GM12878 (cell line): ENCODE results near the gene KCTD16. TPM values are rescaled to one million over a fixed set of nuclear protein-coding genes. Genes with fewer than 3 reads are reported as not detected.

Experiments used
- ATAC-seq: fragments of 200-7000 bp; cut with Tn5 transposase; 3 replicates; pipeline ENCODE4 v1.9.1; 2020; ENCODE audit warnings: mild to moderate bottlenecking, moderate library complexity
- BruUV-seq: library from RNA; stranded (reverse); fragments of 400-500 nt; replicated peaks from 2 replicates; lab custom pipeline; 2021; lab: Mats Ljungman, UMichigan
- CTCF ChIA-PET: fragments of 300-600 bp; sonication (Branson Sonifier 250); formaldehyde crosslinking; extraction: SDS; loops from one replicate; lab custom pipeline; 2021; ENCODE audit warnings: inconsistent platforms; lab: Yijun Ruan, JAX
- POLR2A ChIA-PET: fragments of 350-600 bp; formaldehyde crosslinking; extraction: SDS; loops from one replicate; lab custom pipeline; 2021; ENCODE audit warnings: inconsistent platforms; lab: Charles Lee
- RAD21 ChIA-PET: fragments of 300-600 bp; sonication (Branson Sonifier 250); formaldehyde crosslinking; loops from one replicate; lab custom pipeline; 2023; ENCODE audit warnings: antibody characterized with exemption; ENCODE audit not compliant: unreplicated experiment; lab: Charles Lee
- SMC1A ChIA-PET: fragments of 300-600 bp; sonication (Branson Sonifier 250); formaldehyde crosslinking; loops from one replicate; lab custom pipeline; 2023; ENCODE audit not compliant: unreplicated experiment, uncharacterized antibody; lab: Charles Lee
- DNase-seq: peaks from one replicate; pipeline ENCODE4 v3.0.0-alpha.2; 2011; ENCODE audit warnings: low read depth, low spot score
- FAIRE-seq: peaks from 3 replicates; lab custom pipeline; 2011; peaks lifted over from hg19 to GRCh38; lab: Jason Lieb, UNC
- H2AFZ ChIP-seq: 2 replicates; pipeline ENCODE4 v1.6.0; 2011; ENCODE audit warnings: low read depth, low read length, control low read depth; ENCODE audit not compliant: control insufficient read depth
- H3K27ac ChIP-seq: 2 replicates; pipeline ENCODE4 v1.5.1; 2011; ENCODE audit warnings: control low read depth; ENCODE audit not compliant: control insufficient read depth, insufficient read depth
- H3K27me3 ChIP-seq, 2 experiments: replicated peaks in 1 of 2; 2 replicates each; pipeline versions ENCODE4 v1.6.0 to v1.6.1; 2011; ENCODE audit warnings: low read length in 1 of 2; ENCODE audit not compliant: control insufficient read depth in 2 of 2, insufficient read depth in 2 of 2
- H3K36me3 ChIP-seq, 2 experiments: 2 replicates each; pipeline ENCODE4 v1.5.1; 2011; ENCODE audit warnings: low read length in 1 of 2; ENCODE audit not compliant: control insufficient read depth in 2 of 2, insufficient read depth in 2 of 2
- H3K4me1 ChIP-seq: 2 replicates; pipeline ENCODE4 v1.6.1; 2011; ENCODE audit warnings: mild to moderate bottlenecking, low read length, moderate library complexity, mixed read lengths; ENCODE audit not compliant: control insufficient read depth, insufficient read depth
- H3K4me2 ChIP-seq: 2 replicates; pipeline ENCODE4 v1.6.0; 2011; ENCODE audit warnings: control low read depth; ENCODE audit not compliant: control insufficient read depth, insufficient read depth
- H3K4me3 ChIP-seq: fragments of 200-600 bp; sonication (generic); 2 replicates; pipeline ENCODE4 v1.5.1; 2016
- H3K79me2 ChIP-seq: 2 replicates; pipeline ENCODE4 v1.6.0; 2011; ENCODE audit warnings: low read length; ENCODE audit not compliant: control insufficient read depth, insufficient read depth
- H3K9ac ChIP-seq: 2 replicates; pipeline ENCODE4 v1.8.0; 2011; ENCODE audit warnings: low read length, control low read depth, mixed read lengths; ENCODE audit not compliant: control insufficient read depth, insufficient read depth
- H3K9me3 ChIP-seq: replicated peaks from 3 replicates; pipeline ENCODE4 v1.5.1; 2011; ENCODE audit warnings: mild to moderate bottlenecking, low read length; ENCODE audit not compliant: control insufficient read depth, insufficient read depth
- H4K20me1 ChIP-seq: 2 replicates; pipeline ENCODE4 v1.6.0; 2011; ENCODE audit not compliant: control insufficient read depth, insufficient read depth
- BMI1 ChIP-seq: fragments of 450-650 bp; IDR thresholded peaks from 2 replicates; pipeline ENCODE4 v1.6.1; 2016; ENCODE audit warnings: mild to moderate bottlenecking, moderate library complexity, borderline replicate concordance
- CHD1 ChIP-seq: IDR thresholded peaks from 2 replicates; pipeline ENCODE4 v1.6.1; 2012; ENCODE audit warnings: low read depth, low read length, improper control_type of control experiment
- CHD4 ChIP-seq: fragments of 200-600 bp; sonication (generic); IDR thresholded peaks from 2 replicates; pipeline ENCODE4 v1.6.1; 2016; ENCODE audit warnings: mild to moderate bottlenecking
- CREB1 ChIP-seq: IDR thresholded peaks from 2 replicates; pipeline ENCODE4 v1.6.1; 2012; ENCODE audit warnings: low read depth, mild to moderate bottlenecking, inconsistent platforms
- CREM ChIP-seq: IDR thresholded peaks from 2 replicates; pipeline ENCODE4 v1.6.1; 2014; ENCODE audit warnings: antibody characterized with exemption, low read depth
- CTCF ChIP-seq, 3 experiments: IDR thresholded peaks in 2 of 3; conservative IDR thresholded peaks in 1 of 3; 2 replicates each; pipeline ENCODE4 v1.5.1; 2011; ENCODE audit warnings: low read depth in 3 of 3, low read length in 3 of 3, mild to moderate bottlenecking in 3 of 3, control low read depth in 2 of 3, moderate library complexity in 2 of 3, inconsistent platforms in 1 of 3, mixed read lengths in 1 of 3; ENCODE audit not compliant: control insufficient read depth in 2 of 3, insufficient read depth in 1 of 3; ENCODE audit errors: extremely low read depth in 1 of 3
- EED ChIP-seq: sonication (generic); IDR thresholded peaks from 2 replicates; pipeline ENCODE4 v1.6.1; 2016; ENCODE audit warnings: antibody characterized with exemption, low read depth
- MYC ChIP-seq: IDR thresholded peaks from 2 replicates; pipeline ENCODE4 v1.6.1; 2011; ENCODE audit warnings: mild to moderate bottlenecking, low read length, moderate library complexity, inconsistent platforms; ENCODE audit not compliant: insufficient read depth, insufficient replicate concordance, insufficient read length, severe bottlenecking
- NFXL1 ChIP-seq: fragments of 450-650 bp; IDR thresholded peaks from 2 replicates; pipeline ENCODE4 v1.6.1; 2017; ENCODE audit warnings: antibody characterized with exemption, mild to moderate bottlenecking, borderline replicate concordance
- NRF1 ChIP-seq: conservative IDR thresholded peaks from 2 replicates; pipeline ENCODE4 v1.6.1; 2011; ENCODE audit warnings: mild to moderate bottlenecking, low read depth, low read length, improper control_type of control experiment
- POLR2A ChIP-seq: IDR thresholded peaks from 2 replicates; pipeline ENCODE4 v1.6.1; 2011; ENCODE audit warnings: low read depth, mild to moderate bottlenecking, low read length
- POLR2AphosphoS2 ChIP-seq: IDR thresholded peaks from 2 replicates; pipeline ENCODE4 v1.6.1; 2011; ENCODE audit warnings: low read depth, mild to moderate bottlenecking, low read length, improper control_type of control experiment, moderate library complexity
- RFX5 ChIP-seq: IDR thresholded peaks from 2 replicates; pipeline ENCODE4 v1.6.1; 2011; ENCODE audit warnings: low read depth, low read length, improper control_type of control experiment
- RUNX3 ChIP-seq: IDR thresholded peaks from 2 replicates; pipeline ENCODE4 v1.6.1; 2012; ENCODE audit warnings: low read length, inconsistent platforms
- SP1 ChIP-seq: IDR thresholded peaks from one replicate; pipeline ENCODE4 v1.6.1; 2011; ENCODE audit warnings: low read depth, low read length
- SUZ12 ChIP-seq: fragments of 200-600 bp; sonication (generic); IDR thresholded peaks from one replicate; pipeline ENCODE4 v1.6.1; 2018; ENCODE audit warnings: antibody characterized with exemption, mild to moderate bottlenecking; ENCODE audit not compliant: unreplicated experiment
- ZNF217 ChIP-seq: fragments of 450-650 bp; IDR thresholded peaks from 2 replicates; pipeline ENCODE4 v1.6.1; 2017; ENCODE audit warnings: antibody characterized with exemption, mild to moderate bottlenecking
- ZNF24 ChIP-seq: fragments of 450-650 bp; IDR thresholded peaks from 2 replicates; pipeline ENCODE4 v1.6.1; 2017; ENCODE audit warnings: antibody characterized with exemption, mild to moderate bottlenecking
- WGBS: methylation state at CpG from one replicate; pipeline ENCODE4 v1.1.6; 2016; ENCODE audit warnings: low lambda C conversion rate; ENCODE audit not compliant: insufficient replicate concordance, insufficient coverage; ENCODE audit errors: missing lambda C conversion rate; 5-methylcytosine and 5-hydroxymethylcytosine counted together
- in situ Hi-C: fragments of 300-500 bp; cut with MboI; formaldehyde crosslinking; loops from 9 replicates; pipeline ENCODE4 v1.14.3; 2018; ENCODE audit warnings: mixed read lengths
- intact Hi-C: fragments of 100-400 bp; cut with micrococcal nuclease; formaldehyde crosslinking; loops from one replicate; pipeline ENCODE4 v1.14.2; 2022; ENCODE audit not compliant: unreplicated experiment
- polyA plus RNA-seq, 11 experiments: library from polyadenylated mRNA; depleted of rRNA in 4 of 11; unstranded in 6 of 11; stranded (reverse) in 5 of 11; fragments of >200 nt; fragmentation: Nextera tagmentation in 4 of 11; fragmentation: Illumina TruSeq in 1 of 11; extraction: Ambion mirVana in 4 of 11; extraction: Trizol in 1 of 11; gene quantifications; 1 replicate in 1 of 11; 2 replicates in 10 of 11; pipeline versions ENCODE4 v1.2.1 to v1.2.3, GENCODE V29; 2011 to 2016; ENCODE audit warnings: inconsistent platforms in 2 of 11, missing spikeins in 2 of 11, low read depth in 1 of 11
- total RNA-seq, 4 experiments: library from RNA; depleted of rRNA in 3 of 4; stranded (reverse); fragments of >200 nt in 3 of 4; fragmentation: Illumina TruSeq in 1 of 4; extraction: Trizol in 1 of 4; gene quantifications; 2 replicates each; pipeline versions ENCODE4 v1.2.1 to v1.2.3, GENCODE V29; 2013 to 2021
- TF ChIP-seq, protein P1 (sequence below): fragments of 450-650 bp; IDR thresholded peaks from 2 replicates; pipeline ENCODE4 v1.6.1; 2018; ENCODE audit warnings: borderline replicate concordance, mild to moderate bottlenecking; ENCODE audit not compliant: partially characterized antibody
- TF ChIP-seq, protein P2 (sequence below): fragments of 150-350 bp; IDR thresholded peaks from 2 replicates; pipeline ENCODE4 v1.6.1; 2014; ENCODE audit warnings: mild to moderate bottlenecking, low read depth, low read length

Gene KCTD16
- total and polyA plus RNA-seq, 10 of the 15 experiments (the other 5 are each of a cell fraction or from before 2014, with no cell fraction given) = 0.03 to 0.10 (median 0.06) TPM; not detected in 3

- SMC1A ChIA-PET = no interaction called here
- CTCF ChIA-PET = no interaction called here
- Histone ChIP-seq H3K9ac (no peak overlapping the region), H3K36me3 (no peaks in the 10 kb centered on the region), H3K4me3 (no peak overlapping the region), H4K20me1 (no peaks in the 10 kb centered on the region), H3K27ac (no peak overlapping the region), H3K4me1 (no peaks in the 10 kb centered on the region), H3K27me3 (peaks cover 1 to 4% of the 10 kb centered on the region in 2 experiments; a peak in 3 of 4 replicates), H3K9me3 (no peaks in the 10 kb centered on the region), H2AFZ (no peak overlapping the region), H3K79me2 (no peaks in the 10 kb centered on the region), H3K4me2 (no peak overlapping the region)
- BruUV-seq = no TSS peak
- no peak for DNase-seq
- TF ChIP-seq ZNF217 (no peak), CREB1 (no peak), CHD4 (no peak), CTCF (IDR thresholded peaks at IDR 0.05 in 2 of 3, conservative IDR thresholded peaks at IDR 0.05 in 1 of 3; ENCODE audit: control insufficient read depth in 2 of 3, extremely low read depth in 1 of 3, insufficient read depth in 1 of 3, low read depth in 3 of 3, low read length in 3 of 3) (no peak), ZNF24 (no peak), RUNX3 (no peak), NFXL1 (no peak), NRF1 (no peak), MYC (no peak), CREM (no peak), SUZ12 (no peak), BMI1 (no peak), CHD1 (no peak), RFX5 (no peak), POLR2AphosphoS2 (no peak), POLR2A (no peak), SP1 (no peak), EED (no peak)
- TF ChIP-seq, protein P1, sequence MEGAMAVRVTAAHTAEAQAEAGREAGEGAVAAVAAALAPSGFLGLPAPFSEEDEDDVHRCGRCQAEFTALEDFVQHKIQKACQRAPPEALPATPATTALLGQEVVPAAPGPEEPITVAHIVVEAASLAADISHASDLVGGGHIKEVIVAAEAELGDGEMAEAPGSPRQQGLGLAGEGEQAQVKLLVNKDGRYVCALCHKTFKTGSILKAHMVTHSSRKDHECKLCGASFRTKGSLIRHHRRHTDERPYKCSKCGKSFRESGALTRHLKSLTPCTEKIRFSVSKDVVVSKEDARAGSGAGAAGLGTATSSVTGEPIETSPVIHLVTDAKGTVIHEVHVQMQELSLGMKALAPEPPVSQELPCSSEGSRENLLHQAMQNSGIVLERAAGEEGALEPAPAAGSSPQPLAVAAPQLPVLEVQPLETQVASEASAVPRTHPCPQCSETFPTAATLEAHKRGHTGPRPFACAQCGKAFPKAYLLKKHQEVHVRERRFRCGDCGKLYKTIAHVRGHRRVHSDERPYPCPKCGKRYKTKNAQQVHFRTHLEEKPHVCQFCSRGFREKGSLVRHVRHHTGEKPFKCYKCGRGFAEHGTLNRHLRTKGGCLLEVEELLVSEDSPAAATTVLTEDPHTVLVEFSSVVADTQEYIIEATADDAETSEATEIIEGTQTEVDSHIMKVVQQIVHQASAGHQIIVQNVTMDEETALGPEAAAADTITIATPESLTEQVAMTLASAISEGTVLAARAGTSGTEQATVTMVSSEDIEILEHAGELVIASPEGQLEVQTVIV = no peak
- TF ChIP-seq, protein P2, sequence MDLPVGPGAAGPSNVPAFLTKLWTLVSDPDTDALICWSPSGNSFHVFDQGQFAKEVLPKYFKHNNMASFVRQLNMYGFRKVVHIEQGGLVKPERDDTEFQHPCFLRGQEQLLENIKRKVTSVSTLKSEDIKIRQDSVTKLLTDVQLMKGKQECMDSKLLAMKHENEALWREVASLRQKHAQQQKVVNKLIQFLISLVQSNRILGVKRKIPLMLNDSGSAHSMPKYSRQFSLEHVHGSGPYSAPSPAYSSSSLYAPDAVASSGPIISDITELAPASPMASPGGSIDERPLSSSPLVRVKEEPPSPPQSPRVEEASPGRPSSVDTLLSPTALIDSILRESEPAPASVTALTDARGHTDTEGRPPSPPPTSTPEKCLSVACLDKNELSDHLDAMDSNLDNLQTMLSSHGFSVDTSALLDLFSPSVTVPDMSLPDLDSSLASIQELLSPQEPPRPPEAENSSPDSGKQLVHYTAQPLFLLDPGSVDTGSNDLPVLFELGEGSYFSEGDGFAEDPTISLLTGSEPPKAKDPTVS = no peak
- RAD21 ChIA-PET = interaction anchor here (1.6 kb wide), 1 partner anchor 14 kb away, joined by 4 read pairs; no protein-coding TSS in a partner anchor
- intact Hi-C loops (loop anchor here (10.0 kb wide), 2 partner anchors 903 to 1853 kb away; no protein-coding TSS in a partner anchor), in situ Hi-C loops (loop anchor here (5.0 to 10.0 kb wide), 2 partner anchors 1033 to 1626 kb away; no protein-coding TSS in a partner anchor)
- WGBS = 48% methylated on average over 5 of the region's 5 CpGs
- POLR2A ChIA-PET = no interaction called here
- no peak for FAIRE-seq
- ATAC-seq = no peak
Observed at GRCh38 chr5:144201588-144201987, 30.9 kb downstream of the KCTD16 start.
